Measurements from ENCODE around the gene JMY. TPM values are rescaled to one million over a fixed set of nuclear protein-coding genes. Genes with fewer than 3 reads are reported as not detected.

Gene JMY
- polyA plus RNA-seq, 4 donors, result 1.6 to 10.3 (median 2.5) TPM

DNA sequence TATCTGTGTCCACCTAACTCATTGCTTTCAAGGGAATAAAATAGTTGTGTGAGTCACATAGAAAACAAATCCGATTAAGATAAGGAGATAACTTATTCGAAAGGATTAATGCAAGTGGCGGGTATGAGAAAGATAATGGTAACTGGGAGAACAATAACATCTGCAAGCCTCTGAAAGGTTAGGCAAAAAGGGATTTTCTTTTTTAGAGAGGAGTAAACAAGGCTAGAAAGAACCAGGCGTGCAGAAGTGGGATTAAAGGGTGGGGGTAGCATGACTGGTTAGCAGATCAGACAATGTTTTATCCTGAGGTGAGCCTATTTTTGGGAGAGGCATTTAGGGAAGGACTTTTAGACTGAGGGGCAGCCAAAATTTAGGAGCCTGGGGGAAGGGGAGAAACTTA, 34.7 kb upstream of the JMY start:
- Histone ChIP-seq H3K9me3 (ENCODE audit: control insufficient read depth in 2 of 2, insufficient read depth in 1 of 2, low read depth in 1 of 2, low read length in 1 of 2) (no peaks in the 10 kb centered on the region), H3K27ac (ENCODE audit: low read depth in 1 of 3, low read length in 2 of 3) (no peak overlapping the region), H3K4me3 (ENCODE audit: low read depth in 1 of 3, low read length in 3 of 3) (no peak overlapping the region), H3K27me3 (ENCODE audit: control insufficient read depth in 3 of 3, insufficient read depth in 3 of 3, low read length in 3 of 3) (no peaks in the 10 kb centered on the region), H3K36me3 (ENCODE audit: control insufficient read depth in 3 of 3, insufficient read depth in 2 of 3, low read depth in 1 of 3, low read length in 3 of 3) (no peaks in the 10 kb centered on the region), H3K4me1 (ENCODE audit: control insufficient read depth in 3 of 3, insufficient read depth in 2 of 3, low read depth in 1 of 3, low read length in 2 of 3) (no peaks in the 10 kb centered on the region)
- FAIRE-seq (no peak), DNase-seq (no peak)
- WGBS, 3 donors, result 78 to 84% (median 81%) methylated on average over 4 of the region's 4 CpGs

DNA sequence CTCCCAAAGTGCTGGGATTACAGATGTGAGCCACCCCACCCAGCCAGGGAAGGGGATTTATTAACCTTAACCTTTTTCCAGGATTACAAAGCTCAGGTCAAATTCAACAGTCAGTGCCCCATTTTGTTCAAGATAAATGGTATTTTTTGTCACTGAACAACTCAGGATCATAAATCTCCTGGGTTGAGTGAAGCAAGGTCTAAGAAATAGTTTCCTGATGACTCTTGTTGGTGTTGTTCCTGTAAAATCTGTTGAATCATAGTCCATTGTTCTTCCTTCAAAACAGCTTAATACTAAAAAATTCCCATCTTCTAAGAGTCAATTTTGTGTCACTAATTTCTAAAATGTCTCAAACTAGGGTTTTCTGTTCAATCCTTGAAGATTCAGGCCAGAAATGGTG, 33.9 kb upstream of the JMY start:
- no peaks in the 10 kb centered on the region for H3K4me1 ChIP-seq (ENCODE audit: control insufficient read depth in 3 of 3, insufficient read depth in 2 of 3, low read depth in 1 of 3, low read length in 2 of 3)
- no peak overlapping the region for H3K27ac ChIP-seq (ENCODE audit: low read depth in 1 of 3, low read length in 2 of 3)
- H3K36me3 ChIP-seq (ENCODE audit: control insufficient read depth in 3 of 3, insufficient read depth in 2 of 3, low read depth in 1 of 3, low read length in 3 of 3), result no peaks in the 10 kb centered on the region
- FAIRE-seq, result no peak
- DNase-seq, result peak in 1 of 2 donors; percentile 15
- H3K27me3 ChIP-seq (ENCODE audit: control insufficient read depth in 3 of 3, insufficient read depth in 3 of 3, low read length in 3 of 3), result no peaks in the 10 kb centered on the region
- no peaks in the 10 kb centered on the region for H3K9me3 ChIP-seq (ENCODE audit: control insufficient read depth in 2 of 2, insufficient read depth in 1 of 2, low read depth in 1 of 2, low read length in 1 of 2)
- no peak overlapping the region for H3K4me3 ChIP-seq (ENCODE audit: low read depth in 1 of 3, low read length in 3 of 3)

DNA sequence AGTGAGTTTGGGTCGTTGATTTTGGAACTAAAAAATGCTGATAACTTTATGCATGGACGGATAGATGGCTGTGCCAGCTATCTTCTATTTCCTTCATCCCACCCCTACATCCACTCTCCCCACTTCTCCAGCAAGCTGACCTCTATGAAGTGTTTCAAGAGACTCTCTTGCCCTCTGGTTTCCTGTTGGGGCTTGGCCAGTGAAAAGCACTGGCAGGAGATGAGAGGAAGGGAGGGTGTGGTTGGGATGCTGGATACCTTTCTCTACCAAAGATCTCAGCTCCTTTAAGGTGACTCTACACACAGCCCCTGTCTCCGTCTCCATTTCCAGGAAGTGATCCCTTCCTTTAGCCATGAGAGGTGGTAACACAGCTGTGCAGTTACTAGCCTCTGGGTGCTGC, 30.0 kb upstream of the JMY start:
- 63 to 76% (median 73%) methylated on average over 3 of the region's 3 CpGs for WGBS, 3 donors
- no peaks in the 10 kb centered on the region for H3K9me3 ChIP-seq (ENCODE audit: control insufficient read depth in 2 of 2, insufficient read depth in 1 of 2, low read depth in 1 of 2, low read length in 1 of 2)
- H3K4me1 ChIP-seq (ENCODE audit: control insufficient read depth in 3 of 3, insufficient read depth in 2 of 3, low read depth in 1 of 3, low read length in 2 of 3), result no peaks in the 10 kb centered on the region
- no peak overlapping the region for H3K4me3 ChIP-seq (ENCODE audit: low read depth in 1 of 3, low read length in 3 of 3)
- H3K36me3 ChIP-seq (ENCODE audit: control insufficient read depth in 3 of 3, insufficient read depth in 2 of 3, low read depth in 1 of 3, low read length in 3 of 3), result no peaks in the 10 kb centered on the region
- FAIRE-seq (no peak), DNase-seq (no peak)
- H3K27me3 ChIP-seq (ENCODE audit: control insufficient read depth in 3 of 3, insufficient read depth in 3 of 3, low read length in 3 of 3), result no peaks in the 10 kb centered on the region
- H3K27ac ChIP-seq (ENCODE audit: low read depth in 1 of 3, low read length in 2 of 3), result no peak overlapping the region

DNA sequence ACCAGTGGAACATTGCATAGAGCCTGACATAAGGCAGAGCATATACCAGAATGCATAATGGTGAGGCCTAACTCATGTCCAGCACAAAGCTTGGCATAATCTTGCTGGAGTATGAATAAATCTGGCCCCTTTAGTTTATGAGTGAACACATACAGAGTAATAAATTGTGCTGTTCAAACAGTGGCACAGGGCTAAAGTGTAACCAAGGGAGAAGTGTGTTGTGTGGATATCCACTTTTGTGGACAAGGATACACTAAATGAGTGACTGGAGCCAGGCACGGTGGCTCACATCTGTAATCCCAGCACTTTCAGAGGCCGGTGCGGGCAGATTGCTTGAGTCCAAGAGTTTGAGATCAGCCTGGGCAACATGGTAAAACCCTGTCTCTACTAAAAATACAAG, 29.4 kb upstream of the JMY start:
- WGBS, 3 donors, result 89 to 96% (median 93%) methylated on average over 3 of the region's 3 CpGs
- H3K36me3 ChIP-seq (ENCODE audit: control insufficient read depth in 3 of 3, insufficient read depth in 2 of 3, low read depth in 1 of 3, low read length in 3 of 3), result no peaks in the 10 kb centered on the region
- FAIRE-seq, result no peak
- no peaks in the 10 kb centered on the region for H3K4me1 ChIP-seq (ENCODE audit: control insufficient read depth in 3 of 3, insufficient read depth in 2 of 3, low read depth in 1 of 3, low read length in 2 of 3)
- no peaks in the 10 kb centered on the region for H3K27me3 ChIP-seq (ENCODE audit: control insufficient read depth in 3 of 3, insufficient read depth in 3 of 3, low read length in 3 of 3)
- H3K27ac ChIP-seq (ENCODE audit: low read depth in 1 of 3, low read length in 2 of 3), result no peak overlapping the region
- no peak overlapping the region for H3K4me3 ChIP-seq (ENCODE audit: low read depth in 1 of 3, low read length in 3 of 3)
- no peaks in the 10 kb centered on the region for H3K9me3 ChIP-seq (ENCODE audit: control insufficient read depth in 2 of 2, insufficient read depth in 1 of 2, low read depth in 1 of 2, low read length in 1 of 2)
- no peak for DNase-seq

DNA sequence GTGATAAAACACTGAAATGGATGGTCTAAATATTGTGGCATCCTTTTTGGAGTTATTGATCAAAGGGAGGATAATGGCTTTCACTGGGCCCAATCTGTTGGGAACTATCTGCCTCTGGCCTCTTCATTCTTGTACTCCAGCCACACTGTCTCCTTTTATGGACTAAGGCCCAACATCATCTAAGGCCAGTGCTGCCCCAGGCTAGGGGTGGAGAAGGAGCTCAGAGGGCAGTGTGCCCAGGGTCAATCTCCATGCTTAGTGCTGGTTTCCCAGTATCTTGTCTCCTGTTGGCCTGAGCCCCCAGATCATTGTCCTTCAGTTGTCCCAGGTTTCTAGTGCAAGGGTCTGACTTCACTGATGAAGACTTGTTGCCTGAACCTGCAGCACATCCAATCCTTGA, 26.4 kb upstream of the JMY start:
- H3K27ac ChIP-seq (ENCODE audit: low read depth in 1 of 3, low read length in 2 of 3), result no peak overlapping the region
- no peaks in the 10 kb centered on the region for H3K27me3 ChIP-seq (ENCODE audit: control insufficient read depth in 3 of 3, insufficient read depth in 3 of 3, low read length in 3 of 3)
- no peaks in the 10 kb centered on the region for H3K9me3 ChIP-seq (ENCODE audit: control insufficient read depth in 2 of 2, insufficient read depth in 1 of 2, low read depth in 1 of 2, low read length in 1 of 2)
- FAIRE-seq (no peak), DNase-seq (no peak)
- no peaks in the 10 kb centered on the region for H3K4me1 ChIP-seq (ENCODE audit: control insufficient read depth in 3 of 3, insufficient read depth in 2 of 3, low read depth in 1 of 3, low read length in 2 of 3)
- no peak overlapping the region for H3K4me3 ChIP-seq (ENCODE audit: low read depth in 1 of 3, low read length in 3 of 3)
- no peaks in the 10 kb centered on the region for H3K36me3 ChIP-seq (ENCODE audit: control insufficient read depth in 3 of 3, insufficient read depth in 2 of 3, low read depth in 1 of 3, low read length in 3 of 3)

DNA sequence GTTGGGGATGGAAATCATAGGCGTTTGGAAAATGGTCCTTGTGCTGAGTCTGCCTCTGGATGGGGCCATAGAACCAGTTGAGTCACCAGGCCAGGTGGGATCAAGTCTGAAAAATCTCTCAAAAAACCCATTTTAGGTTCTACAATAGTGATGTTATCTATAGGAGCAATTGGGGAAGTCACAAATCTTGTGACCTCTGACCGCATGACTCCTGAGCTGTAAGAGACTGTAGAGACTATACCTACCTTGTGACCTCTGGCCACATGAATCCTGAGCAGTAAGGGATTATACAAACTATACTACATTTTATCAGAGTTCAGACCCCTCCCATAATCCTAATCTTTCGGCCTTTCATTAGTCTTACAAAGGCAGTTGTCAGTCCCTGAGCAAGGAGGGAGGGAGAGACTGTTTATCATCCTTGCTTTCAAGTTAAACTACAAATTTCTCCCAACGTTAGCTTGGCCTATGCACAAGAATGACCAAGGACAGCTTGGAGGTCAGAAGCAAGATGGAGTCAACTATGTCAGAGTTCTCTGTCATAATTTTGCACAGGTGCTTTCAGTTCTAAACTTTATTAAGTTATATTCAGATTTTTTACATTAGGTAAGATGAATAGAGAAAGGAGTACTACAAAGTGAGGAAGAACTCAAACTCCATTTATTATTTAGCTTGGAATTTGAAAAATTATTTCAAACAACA, 11.5 kb upstream of the JMY start:
- H3K4me1 ChIP-seq (ENCODE audit: control insufficient read depth in 3 of 3, insufficient read depth in 2 of 3, low read depth in 1 of 3, low read length in 2 of 3), result no peaks in the 10 kb centered on the region
- H3K4me3 ChIP-seq (ENCODE audit: low read depth in 1 of 3, low read length in 3 of 3), result no peak overlapping the region
- no peaks in the 10 kb centered on the region for H3K27me3 ChIP-seq (ENCODE audit: control insufficient read depth in 3 of 3, insufficient read depth in 3 of 3, low read length in 3 of 3)
- WGBS, 3 donors, result 86 to 91% (median 87%) methylated on average over 4 of the region's 4 CpGs
- FAIRE-seq (no peak), DNase-seq (no peak)
- H3K9me3 ChIP-seq (ENCODE audit: control insufficient read depth in 2 of 2, insufficient read depth in 1 of 2, low read depth in 1 of 2, low read length in 1 of 2), result no peaks in the 10 kb centered on the region
- no peak overlapping the region for H3K27ac ChIP-seq (ENCODE audit: low read depth in 1 of 3, low read length in 2 of 3)
- no peaks in the 10 kb centered on the region for H3K36me3 ChIP-seq (ENCODE audit: control insufficient read depth in 3 of 3, insufficient read depth in 2 of 3, low read depth in 1 of 3, low read length in 3 of 3)

DNA sequence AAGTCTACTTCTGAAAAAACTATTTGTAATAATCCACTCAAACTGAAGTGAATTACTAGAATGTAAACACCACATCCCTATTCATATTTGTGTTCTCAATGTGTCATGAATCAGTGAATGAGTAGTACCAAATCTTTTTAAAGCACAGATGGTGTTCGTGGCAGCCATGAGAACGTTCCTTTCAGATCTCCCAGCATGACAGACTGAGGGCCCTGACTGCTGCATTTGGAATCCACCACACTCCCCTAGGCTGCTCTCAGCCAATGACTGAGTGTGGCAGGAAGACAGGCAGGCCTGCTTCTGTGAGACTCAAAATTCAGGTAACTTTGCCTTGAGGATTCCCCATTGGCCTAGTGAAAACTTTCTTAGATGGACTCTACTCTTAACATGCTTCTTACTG, 10.9 kb upstream of the JMY start:
- Histone ChIP-seq H3K27me3 (ENCODE audit: control insufficient read depth in 3 of 3, insufficient read depth in 3 of 3, low read length in 3 of 3) (no peaks in the 10 kb centered on the region), H3K36me3 (ENCODE audit: control insufficient read depth in 3 of 3, insufficient read depth in 2 of 3, low read depth in 1 of 3, low read length in 3 of 3) (no peaks in the 10 kb centered on the region), H3K4me1 (ENCODE audit: control insufficient read depth in 3 of 3, insufficient read depth in 2 of 3, low read depth in 1 of 3, low read length in 2 of 3) (no peaks in the 10 kb centered on the region), H3K9me3 (ENCODE audit: control insufficient read depth in 2 of 2, insufficient read depth in 1 of 2, low read depth in 1 of 2, low read length in 1 of 2) (no peaks in the 10 kb centered on the region), H3K27ac (ENCODE audit: low read depth in 1 of 3, low read length in 2 of 3) (no peak overlapping the region), H3K4me3 (ENCODE audit: low read depth in 1 of 3, low read length in 3 of 3) (no peak overlapping the region)
- 53 to 82% (median 80%) methylated on average over 2 of the region's 2 CpGs for WGBS, 3 donors
- DNase-seq (no peak), FAIRE-seq (no peak)

DNA sequence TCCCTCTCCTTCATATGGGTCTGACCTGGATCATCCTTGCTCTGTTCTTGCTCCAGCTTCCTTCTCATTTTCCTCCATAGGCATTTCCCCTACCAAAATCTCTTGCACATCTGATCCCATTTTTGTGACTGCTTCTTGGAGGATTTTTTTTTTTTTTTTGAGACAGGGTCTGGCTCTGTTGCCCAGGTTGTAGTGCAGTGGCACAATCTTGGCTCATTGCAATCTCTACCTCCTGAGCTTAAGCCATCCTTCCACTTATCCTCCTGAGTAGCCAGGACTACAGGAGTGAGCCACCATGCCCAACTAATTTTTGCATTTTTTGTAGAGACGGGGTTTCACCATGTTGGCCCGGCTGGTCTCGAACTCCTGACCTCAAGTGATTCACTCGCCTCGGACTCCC, 10.5 kb upstream of the JMY start:
- no peak overlapping the region for H3K27ac ChIP-seq (ENCODE audit: low read depth in 1 of 3, low read length in 2 of 3)
- H3K4me1 ChIP-seq (ENCODE audit: control insufficient read depth in 3 of 3, insufficient read depth in 2 of 3, low read depth in 1 of 3, low read length in 2 of 3), result no peaks in the 10 kb centered on the region

DNA sequence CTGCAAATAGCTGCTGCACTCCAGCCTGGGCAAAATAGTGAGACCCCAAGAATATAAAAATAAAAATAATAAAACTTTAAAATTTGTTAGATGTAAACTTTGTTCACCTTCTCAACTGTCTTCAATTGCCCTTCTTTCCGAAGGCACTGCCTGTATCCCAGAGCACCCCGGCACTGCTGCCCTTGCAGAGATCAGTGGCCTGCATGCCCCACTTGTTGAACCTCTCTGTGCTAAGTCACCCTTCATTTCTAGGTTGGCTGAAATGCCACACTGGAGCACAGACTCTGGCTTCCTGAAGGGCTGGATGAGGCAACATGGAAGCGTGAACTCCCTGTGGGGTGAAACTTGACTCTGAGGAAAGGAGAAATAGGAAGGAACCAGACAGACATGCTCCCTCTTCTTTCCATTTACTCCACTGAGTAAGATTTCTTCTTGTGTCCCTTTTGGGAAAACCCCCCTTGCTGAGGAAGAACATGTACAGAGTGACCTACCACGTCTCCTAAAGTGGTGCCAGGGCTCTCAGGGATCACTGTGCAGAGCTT, 8.4 kb upstream of the JMY start:
- Histone ChIP-seq H3K4me1 (ENCODE audit: control insufficient read depth in 3 of 3, insufficient read depth in 2 of 3, low read depth in 1 of 3, low read length in 2 of 3) (no peaks in the 10 kb centered on the region), H3K9me3 (ENCODE audit: control insufficient read depth in 2 of 2, insufficient read depth in 1 of 2, low read depth in 1 of 2, low read length in 1 of 2) (no peaks in the 10 kb centered on the region), H3K36me3 (ENCODE audit: control insufficient read depth in 3 of 3, insufficient read depth in 2 of 3, low read depth in 1 of 3, low read length in 3 of 3) (no peaks in the 10 kb centered on the region), H3K27ac (ENCODE audit: low read depth in 1 of 3, low read length in 2 of 3) (no peak overlapping the region), H3K27me3 (ENCODE audit: control insufficient read depth in 3 of 3, insufficient read depth in 3 of 3, low read length in 3 of 3) (no peaks in the 10 kb centered on the region), H3K4me3 (ENCODE audit: low read depth in 1 of 3, low read length in 3 of 3) (no peak overlapping the region)
- FAIRE-seq (no peak), DNase-seq (no peak)
- 90 to 97% (median 93%) methylated on average over 4 of the region's 4 CpGs for WGBS, 3 donors

More for the DNA sequence above, 10.5 kb upstream of the JMY start:
- no peaks in the 10 kb centered on the region for H3K27me3 ChIP-seq (ENCODE audit: control insufficient read depth in 3 of 3, insufficient read depth in 3 of 3, low read length in 3 of 3)
- no peak overlapping the region for H3K4me3 ChIP-seq (ENCODE audit: low read depth in 1 of 3, low read length in 3 of 3)
- WGBS, 3 donors, result 97 to 98% (median 97%) methylated on average over 5 of the region's 5 CpGs
- FAIRE-seq (no peak), DNase-seq (no peak)
- H3K9me3 ChIP-seq (ENCODE audit: control insufficient read depth in 2 of 2, insufficient read depth in 1 of 2, low read depth in 1 of 2, low read length in 1 of 2), result no peaks in the 10 kb centered on the region
- H3K36me3 ChIP-seq (ENCODE audit: control insufficient read depth in 3 of 3, insufficient read depth in 2 of 3, low read depth in 1 of 3, low read length in 3 of 3), result no peaks in the 10 kb centered on the region
